Right forelimb (tissue), 1 donor: Measurements from ENCODE around the gene MARS1.

ENCODE experiments used
- DNase-seq: peaks from one replicate; pipeline ENCODE4 v3.0.0-alpha.2; 2018

Gene MARS1

DNA sequence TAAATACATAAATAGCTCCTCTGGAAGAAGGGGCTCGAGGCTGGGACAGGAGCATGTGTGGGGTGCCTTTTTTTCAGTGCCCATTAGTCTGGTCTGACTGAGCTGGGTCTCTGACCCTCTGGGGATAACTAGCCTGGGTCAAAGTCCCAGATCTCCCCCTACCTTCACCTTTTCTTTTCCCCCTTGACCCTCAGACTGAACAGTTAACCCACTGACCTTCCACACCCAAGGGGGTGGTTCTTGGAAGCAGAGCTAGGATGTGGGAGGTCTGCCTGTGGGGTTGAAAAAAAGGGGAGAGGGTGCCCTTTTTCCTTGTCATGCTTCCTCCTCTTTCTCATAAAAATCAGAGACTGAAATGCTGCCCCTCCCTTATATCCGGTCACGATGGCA lies 29.2 kb upstream of the MARS1 start:
- DNase-seq: no peak

GRCh38 chr12:57459055-57459749 lies 28.7 kb upstream of the MARS1 start:
- DNase-seq: peak; percentile 97

DNA sequence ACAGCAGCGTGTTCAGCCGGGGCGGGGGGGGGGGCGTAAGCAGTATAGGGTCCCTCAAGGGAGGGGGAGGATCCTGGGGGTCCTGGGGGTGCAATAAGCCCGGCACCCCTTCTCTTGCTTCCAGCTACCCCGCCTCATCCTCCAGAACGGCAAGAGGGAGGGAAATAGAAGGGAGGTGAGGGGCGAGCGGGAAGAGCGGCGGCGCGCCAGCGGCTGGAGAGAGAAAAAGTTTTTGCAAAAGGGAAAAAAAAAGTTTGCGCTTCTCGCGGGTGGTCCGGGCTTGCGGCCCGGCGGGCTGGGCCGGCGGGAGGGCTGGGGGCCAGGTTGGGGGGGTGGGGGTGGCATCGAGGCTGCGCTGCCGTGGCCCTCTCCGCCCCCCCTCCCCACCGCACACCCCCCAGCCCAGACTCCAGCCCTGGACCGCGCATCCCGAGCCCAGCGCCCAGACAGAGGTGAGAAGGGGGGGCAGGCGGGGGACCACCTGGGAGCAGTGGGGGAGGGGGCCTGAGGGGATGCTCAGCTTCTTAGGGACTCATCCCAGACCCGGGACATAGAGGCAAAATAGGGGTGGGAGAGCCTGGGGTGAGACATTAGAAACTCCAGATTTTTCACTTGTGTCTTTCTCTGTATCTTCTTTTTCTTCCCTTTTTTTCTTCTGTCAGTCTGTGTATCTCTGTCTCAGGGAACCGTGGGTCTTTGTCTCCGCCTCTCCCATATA lies 28.0 kb upstream of the MARS1 start, which contains the start of gene GLI1:
TSS of gene GLI1 (plus strand) at position 36 of the 718 bp plus-strand sequence. CDS start 3,907 bp downstream, outside the sequence.
- peak; percentile 89 for DNase-seq

DNA sequence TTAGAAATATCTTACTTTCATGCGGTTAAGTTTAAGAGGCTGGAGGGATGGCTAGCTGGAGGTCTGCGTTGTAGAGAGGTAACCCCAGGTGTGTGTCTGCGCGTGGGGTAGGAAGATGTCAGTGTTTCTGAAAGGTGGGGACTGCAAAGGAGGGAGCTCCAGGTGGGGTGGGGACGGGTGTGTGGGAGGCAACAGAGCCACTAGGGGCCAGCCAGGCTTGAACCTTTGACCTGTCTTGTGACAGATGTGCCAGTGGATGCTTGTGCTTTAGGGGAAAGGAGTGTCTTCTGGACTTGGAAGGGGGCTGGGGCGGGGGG lies 27.4 kb upstream of the MARS1 start:
- DNase-seq: no peak

GRCh38 chr12:57460841-57461275 lies 27.0 kb upstream of the MARS1 start:
- peak; percentile 57 for DNase-seq

- DNase-seq: peak; percentile 92
Measured at GRCh38 chr12:57461276-57461916, 26.5 kb upstream of the MARS1 start.

DNA sequence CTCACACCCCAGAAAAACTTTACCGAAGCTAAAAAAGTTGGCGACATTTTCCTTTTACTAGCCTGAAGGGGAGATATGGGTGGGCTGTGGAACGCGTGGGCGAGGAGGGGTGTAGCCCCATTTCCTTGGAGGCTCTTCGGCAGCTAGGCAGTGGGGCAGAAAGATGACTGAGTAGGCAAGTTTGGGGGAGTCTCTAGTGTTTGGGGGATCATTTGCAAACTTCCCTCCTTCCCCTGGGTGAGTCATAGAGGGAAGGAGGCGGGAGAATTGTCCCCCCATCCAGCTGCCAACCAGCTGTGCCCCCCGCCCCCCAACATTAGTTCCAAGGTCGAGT lies 26.0 kb upstream of the MARS1 start:
- DNase-seq: no peak

GRCh38 chr12:57462251-57462911 lies 25.5 kb upstream of the MARS1 start:
- DNase-seq: peak; percentile 91

DNA sequence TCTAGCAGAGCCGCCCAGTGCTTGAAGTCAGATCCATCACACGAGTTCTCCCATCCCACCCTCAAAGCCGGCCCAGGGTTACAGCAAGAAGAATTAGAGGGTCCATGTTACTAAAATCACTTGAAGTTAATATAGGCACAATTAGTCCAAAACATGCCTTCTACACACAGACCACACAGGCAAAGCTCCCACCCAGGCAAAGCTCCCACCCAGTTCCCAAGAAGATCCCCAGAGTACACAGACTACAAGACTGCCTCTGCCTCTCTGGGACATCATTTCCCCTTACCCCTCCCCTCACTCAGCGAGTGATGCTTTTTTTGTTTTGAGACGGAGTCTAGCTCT lies 25.0 kb upstream of the MARS1 start:
- no peak for DNase-seq

DNA sequence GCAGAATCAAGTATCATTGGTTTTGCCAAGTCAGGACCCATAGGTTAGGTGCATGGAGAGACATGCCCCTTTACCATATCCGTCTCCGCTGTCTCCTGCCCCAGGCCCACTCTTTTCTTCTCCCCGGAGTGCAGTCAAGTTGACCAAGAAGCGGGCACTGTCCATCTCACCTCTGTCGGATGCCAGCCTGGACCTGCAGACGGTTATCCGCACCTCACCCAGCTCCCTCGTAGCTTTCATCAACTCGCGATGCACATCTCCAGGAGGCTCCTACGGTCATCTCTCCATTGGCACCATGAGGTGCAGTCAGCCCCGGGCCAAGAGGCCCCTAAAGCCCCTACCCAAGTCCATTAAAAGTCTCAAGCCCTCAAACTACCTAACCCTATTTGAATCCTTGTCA lies 23.3 kb upstream of the MARS1 start:
- DNase-seq: no peak

GRCh38 chr12:57465030-57465746 lies 22.7 kb upstream of the MARS1 start:
- DNase-seq: no peak

GRCh38 chr12:57465747-57466505 lies 21.9 kb upstream of the MARS1 start:
- DNase-seq: no peak

GRCh38 chr12:57467212-57467874 lies 20.5 kb upstream of the MARS1 start:
- DNase-seq: no peak

- DNase-seq: no peak
Measured at GRCh38 chr12:57467915-57468314, 20.0 kb upstream of the MARS1 start.

DNA sequence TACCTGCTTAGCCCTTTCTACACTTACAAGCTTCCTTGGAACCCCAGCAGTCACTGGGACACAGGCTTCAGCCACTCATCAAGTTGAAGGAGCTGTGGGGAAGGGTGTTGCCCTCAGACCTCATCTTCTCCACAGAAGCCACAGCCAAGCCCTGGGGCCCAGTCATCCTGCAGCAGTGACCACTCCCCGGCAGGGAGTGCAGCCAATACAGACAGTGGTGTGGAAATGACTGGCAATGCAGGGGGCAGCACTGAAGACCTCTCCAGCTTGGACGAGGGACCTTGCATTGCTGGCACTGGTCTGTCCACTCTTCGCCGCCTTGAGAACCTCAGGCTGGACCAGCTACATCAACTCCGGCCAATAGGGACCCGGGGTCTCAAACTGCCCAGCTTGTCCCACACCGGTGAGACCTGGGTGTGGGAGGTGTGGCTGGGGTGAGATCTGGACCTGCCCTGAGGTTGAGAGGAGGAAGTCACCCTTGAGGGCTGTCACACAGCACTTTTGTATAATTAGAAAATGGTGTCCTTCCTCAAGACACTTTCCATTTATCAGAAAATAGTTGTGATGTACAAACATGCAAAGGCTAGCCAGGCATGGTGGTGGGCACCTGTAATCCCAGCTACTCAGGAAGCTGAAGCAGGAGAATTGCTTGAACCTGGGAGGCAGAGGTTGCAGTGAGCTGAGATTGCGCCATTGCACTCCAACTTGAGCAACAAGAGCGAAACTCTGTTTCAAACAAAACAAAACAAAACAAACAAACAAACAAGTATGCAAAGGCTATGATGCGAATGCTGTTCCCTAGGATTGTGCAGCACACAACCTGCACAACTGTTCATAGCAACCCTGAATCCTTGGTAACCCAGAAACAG lies 18.3 kb upstream of the MARS1 start:
- no peak for DNase-seq

DNA sequence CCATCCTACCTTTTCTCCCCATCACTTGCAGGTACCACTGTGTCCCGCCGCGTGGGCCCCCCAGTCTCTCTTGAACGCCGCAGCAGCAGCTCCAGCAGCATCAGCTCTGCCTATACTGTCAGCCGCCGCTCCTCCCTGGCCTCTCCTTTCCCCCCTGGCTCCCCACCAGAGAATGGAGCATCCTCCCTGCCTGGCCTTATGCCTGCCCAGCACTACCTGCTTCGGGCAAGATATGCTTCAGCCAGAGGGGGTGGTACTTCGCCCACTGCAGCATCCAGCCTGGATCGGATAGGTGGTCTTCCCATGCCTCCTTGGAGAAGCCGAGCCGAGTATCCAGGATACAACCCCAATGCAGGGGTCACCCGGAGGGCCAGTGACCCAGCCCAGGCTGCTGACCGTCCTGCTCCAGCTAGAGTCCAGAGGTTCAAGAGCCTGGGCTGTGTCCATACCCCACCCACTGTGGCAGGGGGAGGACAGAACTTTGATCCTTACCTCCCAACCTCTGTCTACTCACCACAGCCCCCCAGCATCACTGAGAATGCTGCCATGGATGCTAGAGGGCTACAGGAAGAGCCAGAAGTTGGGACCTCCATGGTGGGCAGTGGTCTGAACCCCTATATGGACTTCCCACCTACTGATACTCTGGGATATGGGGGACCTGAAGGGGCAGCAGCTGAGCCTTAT lies 17.4 kb upstream of the MARS1 start:
- DNase-seq: no peak

DNA sequence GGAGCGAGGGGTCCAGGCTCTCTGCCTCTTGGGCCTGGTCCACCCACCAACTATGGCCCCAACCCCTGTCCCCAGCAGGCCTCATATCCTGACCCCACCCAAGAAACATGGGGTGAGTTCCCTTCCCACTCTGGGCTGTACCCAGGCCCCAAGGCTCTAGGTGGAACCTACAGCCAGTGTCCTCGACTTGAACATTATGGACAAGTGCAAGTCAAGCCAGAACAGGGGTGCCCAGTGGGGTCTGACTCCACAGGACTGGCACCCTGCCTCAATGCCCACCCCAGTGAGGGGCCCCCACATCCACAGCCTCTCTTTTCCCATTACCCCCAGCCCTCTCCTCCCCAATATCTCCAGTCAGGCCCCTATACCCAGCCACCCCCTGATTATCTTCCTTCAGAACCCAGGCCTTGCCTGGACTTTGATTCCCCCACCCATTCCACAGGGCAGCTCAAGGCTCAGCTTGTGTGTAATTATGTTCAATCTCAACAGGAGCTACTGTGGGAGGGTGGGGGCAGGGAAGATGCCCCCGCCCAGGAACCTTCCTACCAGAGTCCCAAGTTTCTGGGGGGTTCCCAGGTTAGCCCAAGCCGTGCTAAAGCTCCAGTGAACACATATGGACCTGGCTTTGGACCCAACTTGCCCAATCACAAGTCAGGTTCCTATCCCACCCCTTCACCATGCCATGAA lies 16.8 kb upstream of the MARS1 start:
- DNase-seq: no peak

DNA sequence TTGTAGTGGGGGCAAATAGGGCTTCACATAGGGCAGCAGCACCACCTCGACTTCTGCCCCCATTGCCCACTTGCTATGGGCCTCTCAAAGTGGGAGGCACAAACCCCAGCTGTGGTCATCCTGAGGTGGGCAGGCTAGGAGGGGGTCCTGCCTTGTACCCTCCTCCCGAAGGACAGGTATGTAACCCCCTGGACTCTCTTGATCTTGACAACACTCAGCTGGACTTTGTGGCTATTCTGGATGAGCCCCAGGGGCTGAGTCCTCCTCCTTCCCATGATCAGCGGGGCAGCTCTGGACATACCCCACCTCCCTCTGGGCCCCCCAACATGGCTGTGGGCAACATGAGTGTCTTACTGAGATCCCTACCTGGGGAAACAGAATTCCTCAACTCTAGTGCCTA lies 16.2 kb upstream of the MARS1 start:
- DNase-seq: no peak

- DNase-seq: no peak
Measured at GRCh38 chr12:57472391-57472790, 15.5 kb upstream of the MARS1 start.

DNA sequence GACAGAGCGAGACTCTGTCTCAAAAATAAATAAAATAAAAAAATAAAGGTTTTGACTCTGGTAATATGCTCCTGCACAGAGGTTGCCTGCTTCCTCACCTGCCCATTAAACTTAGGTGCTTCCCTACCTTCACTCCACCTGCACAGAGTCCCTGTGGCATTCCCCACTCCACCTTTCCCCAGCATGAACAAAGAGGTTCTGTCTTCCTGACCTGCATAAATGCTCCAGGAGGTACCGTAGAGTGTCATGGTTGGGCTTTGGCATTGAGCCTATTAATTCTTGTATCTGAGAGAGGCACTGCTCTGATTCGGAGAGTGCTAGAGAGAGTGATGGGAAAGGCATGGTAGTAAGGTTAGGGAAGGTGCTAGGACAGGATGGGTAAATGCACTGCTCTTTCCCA lies 14.5 kb upstream of the MARS1 start:
- no peak for DNase-seq
